Neural cell (in vitro differentiated cells): ENCODE results near the gene PTGER4. TPM values are rescaled to one million over a fixed set of nuclear protein-coding genes. Genes with fewer than 3 reads are reported as not detected.
"Not testable (repeated sequence)": the region's sequence is repeated elsewhere in the genome, so short reads cannot be mapped to it uniquely, and the experiment has no call there.

Source experiments
- H2AFZ ChIP-seq: fragments of 200-600, 300-800 bp; sonication (generic), shearing (Covaris generic); 2 replicates; pipeline ENCODE4 v1.6.0; 2014; ENCODE audit warnings: low read depth, mild to moderate bottlenecking, antibody characterized with exemption, low read length, moderate library complexity
- H3F3A ChIP-seq: fragments of 200-600 bp; shearing (Covaris generic); 2 replicates; pipeline ENCODE4 v1.6.1; 2016; ENCODE audit warnings: mild to moderate bottlenecking, moderate library complexity, mixed read lengths, antibody characterized with exemption, low read length; ENCODE audit not compliant: insufficient read depth, poor library complexity, severe bottlenecking
- H3K27ac ChIP-seq: fragments of 200-600, 300-800 bp; sonication (generic), shearing (Covaris generic); 2 replicates; pipeline ENCODE4 v1.5.1; 2014; ENCODE audit warnings: mild to moderate bottlenecking, low read length, moderate library complexity
- H3K27me3 ChIP-seq: fragments of 300-800, 200-600 bp; sonication (generic), shearing (Covaris generic); 2 replicates; pipeline ENCODE4 v1.6.0; 2014; ENCODE audit warnings: mild to moderate bottlenecking, low read depth, low read length, moderate library complexity; ENCODE audit not compliant: insufficient read depth
- H3K36me3 ChIP-seq: fragments of 300-800, 200-600 bp; sonication (generic), shearing (Covaris generic); 2 replicates; pipeline ENCODE4 v1.5.1; 2014; ENCODE audit warnings: mild to moderate bottlenecking, antibody characterized with exemption, low read length, moderate library complexity; ENCODE audit not compliant: insufficient read depth
- H3K4me2 ChIP-seq: fragments of 300-800, 200-600 bp; sonication (generic), shearing (Covaris generic); 2 replicates; pipeline ENCODE4 v1.6.0; 2014; ENCODE audit warnings: mild to moderate bottlenecking, low read length
- H3K4me3 ChIP-seq: fragments of 300-800, 200-600 bp; sonication (generic), shearing (Covaris generic); 2 replicates; pipeline ENCODE4 v1.5.1; 2014; ENCODE audit warnings: mild to moderate bottlenecking, low read length, moderate library complexity
- H3K79me2 ChIP-seq: fragments of 200-600 bp; shearing (Covaris generic); replicated peaks from 2 replicates; pipeline ENCODE4 v1.6.0; 2014; ENCODE audit warnings: mild to moderate bottlenecking, low read length, moderate library complexity; ENCODE audit not compliant: insufficient read depth
- H3K9ac ChIP-seq: fragments of 300-800, 200-600 bp; sonication (generic), shearing (Covaris generic); 2 replicates; pipeline ENCODE4 v1.6.1; 2016; ENCODE audit warnings: mild to moderate bottlenecking, low read length, mixed read lengths
- H3K9me2 ChIP-seq: fragments of 200-600 bp; shearing (Covaris generic); 2 replicates; pipeline ENCODE4 v1.6.1; 2016; ENCODE audit warnings: mild to moderate bottlenecking, low read length, mixed read lengths; ENCODE audit not compliant: insufficient read depth
- H3K9me3 ChIP-seq: fragments of 200-600, 300-800 bp; sonication (generic), shearing (Covaris generic); 2 replicates; pipeline ENCODE4 v1.6.1; 2016; ENCODE audit warnings: mild to moderate bottlenecking, mixed run types, low read length, moderate library complexity, mixed read lengths
- H4K20me1 ChIP-seq: fragments of 200-600 bp; shearing (Covaris generic); 2 replicates; pipeline ENCODE4 v1.6.1; 2016; ENCODE audit warnings: mild to moderate bottlenecking, mixed run types; ENCODE audit not compliant: insufficient read depth
- CTCF ChIP-seq: fragments of 450-650 bp; IDR thresholded peaks from 2 replicates; pipeline ENCODE4 v1.5.1; 2014; ENCODE audit warnings: antibody characterized with exemption, mild to moderate bottlenecking, moderate library complexity; ENCODE audit not compliant: poor library complexity, severe bottlenecking
- EP300 ChIP-seq: fragments of 450-650 bp; conservative IDR thresholded peaks from 2 replicates; pipeline ENCODE4 v1.6.1; 2014; ENCODE audit warnings: antibody characterized with exemption, mild to moderate bottlenecking, moderate library complexity; ENCODE audit not compliant: poor library complexity, severe bottlenecking
- EZH2 ChIP-seq: fragments of 200-600, 300-800 bp; shearing (Covaris generic), sonication (generic); IDR thresholded peaks from 2 replicates; pipeline ENCODE4 v1.6.1; 2014; ENCODE audit warnings: antibody characterized with exemption, low read length, borderline replicate concordance, mild to moderate bottlenecking; ENCODE audit not compliant: insufficient read depth, poor library complexity, severe bottlenecking
- MXI1 ChIP-seq: fragments of 450-650 bp; conservative IDR thresholded peaks from 2 replicates; pipeline ENCODE4 v1.6.1; 2014; ENCODE audit warnings: antibody characterized with exemption, mild to moderate bottlenecking; ENCODE audit not compliant: poor library complexity, severe bottlenecking
- POLR2AphosphoS5 ChIP-seq: IDR thresholded peaks from 2 replicates; pipeline ENCODE4 v1.6.1; 2012
- RAD21 ChIP-seq: fragments of 450-650 bp; conservative IDR thresholded peaks from 2 replicates; pipeline ENCODE4 v1.6.1; 2014; ENCODE audit warnings: antibody characterized with exemption, mild to moderate bottlenecking, moderate library complexity
- REST ChIP-seq: IDR thresholded peaks from 2 replicates; pipeline ENCODE4 v1.6.1; 2012; ENCODE audit warnings: borderline replicate concordance
- SMC3 ChIP-seq: fragments of 450-650 bp; conservative IDR thresholded peaks from 2 replicates; pipeline ENCODE4 v1.6.1; 2014; ENCODE audit warnings: antibody characterized with exemption, mild to moderate bottlenecking, moderate library complexity; ENCODE audit not compliant: poor library complexity
- TAF1 ChIP-seq: IDR thresholded peaks from 2 replicates; pipeline ENCODE4 v1.6.1; 2012; ENCODE audit warnings: low read depth
- polyA plus RNA-seq: library from polyadenylated mRNA; depleted of rRNA; stranded (reverse); fragments of >200 nt; gene quantifications from 2 replicates; pipeline ENCODE4 v1.2.3, GENCODE V29; 2014

Gene PTGER4
- polyA plus RNA-seq, 1 donor from 2014 or later: 6.2 TPM

GRCh38 chr5:40634593-40634992 is 45.1 kb upstream of the PTGER4 start:
- H3K9me2 ChIP-seq: no peaks in the 10 kb centered on the region
- H3K4me3 ChIP-seq: no peak overlapping the region
- no peak overlapping the region for H3K9ac ChIP-seq
- H4K20me1 ChIP-seq: no peaks in the 10 kb centered on the region
- no peak overlapping the region for H3K27ac ChIP-seq
- no peaks in the 10 kb centered on the region for H3F3A ChIP-seq
- H3K79me2 ChIP-seq: no peaks in the 10 kb centered on the region
- H3K4me2 ChIP-seq: no peak overlapping the region
- H3K9me3 ChIP-seq: no peaks in the 10 kb centered on the region
- H3K27me3 ChIP-seq: no peaks in the 10 kb centered on the region
- no peaks in the 10 kb centered on the region for H3K36me3 ChIP-seq
- no peak overlapping the region for H2AFZ ChIP-seq
- TF ChIP-seq CTCF: no peak
- no peak for TF ChIP-seq SMC3
- no peak for TF ChIP-seq MXI1
- no peak for TF ChIP-seq EP300
- TF ChIP-seq TAF1: no peak
- no peak for TF ChIP-seq EZH2
- TF ChIP-seq RAD21: no peak
- TF ChIP-seq POLR2AphosphoS5: no peak
- no peak for TF ChIP-seq REST

GRCh38 chr5:40639531-40639930 is 40.2 kb upstream of the PTGER4 start:
- not testable (repeated sequence) for H3K9ac ChIP-seq, H3K4me2 ChIP-seq, H3K4me3 ChIP-seq, H3K79me2 ChIP-seq, H3K36me3 ChIP-seq, H3K9me2 ChIP-seq, H3F3A ChIP-seq, H4K20me1 ChIP-seq, H3K27me3 ChIP-seq, H2AFZ ChIP-seq, H3K9me3 ChIP-seq, H3K27ac ChIP-seq

- Histone ChIP-seq H3F3A (no peaks in the 10 kb centered on the region), H3K79me2 (no peaks in the 10 kb centered on the region), H4K20me1 (no peaks in the 10 kb centered on the region), H3K9me2 (no peaks in the 10 kb centered on the region), H3K4me2 (no peak overlapping the region), H3K36me3 (no peaks in the 10 kb centered on the region), H2AFZ (no peak overlapping the region), H3K9me3 (no peaks in the 10 kb centered on the region), H3K4me3 (no peak overlapping the region), H3K27me3 (no peaks in the 10 kb centered on the region), H3K27ac (no peak overlapping the region), H3K9ac (no peak overlapping the region)
- TF ChIP-seq CTCF (no peak), SMC3 (no peak), TAF1 (no peak), EZH2 (no peak), EP300 (no peak), RAD21 (no peak), REST (no peak), POLR2AphosphoS5 (no peak), MXI1 (no peak)
Measured at GRCh38 chr5:40646266-40646665, 33.4 kb upstream of the PTGER4 start.
